HG03354 (cell line): Measurements from ENCODE around the gene CAMK1D.
"Not testable (repeated sequence)": the region's sequence is repeated elsewhere in the genome, so short reads cannot be mapped to it uniquely, and the experiment has no call there.

ENCODE experiments used
- ATAC-seq: cut with Tn5 transposase; IDR thresholded peaks from one replicate; pipeline ENCODE4 v1.9.1; 2021; ENCODE audit warnings: mild to moderate bottlenecking; ENCODE audit not compliant: unreplicated experiment, poor library complexity, severe bottlenecking

Gene CAMK1D

DNA sequence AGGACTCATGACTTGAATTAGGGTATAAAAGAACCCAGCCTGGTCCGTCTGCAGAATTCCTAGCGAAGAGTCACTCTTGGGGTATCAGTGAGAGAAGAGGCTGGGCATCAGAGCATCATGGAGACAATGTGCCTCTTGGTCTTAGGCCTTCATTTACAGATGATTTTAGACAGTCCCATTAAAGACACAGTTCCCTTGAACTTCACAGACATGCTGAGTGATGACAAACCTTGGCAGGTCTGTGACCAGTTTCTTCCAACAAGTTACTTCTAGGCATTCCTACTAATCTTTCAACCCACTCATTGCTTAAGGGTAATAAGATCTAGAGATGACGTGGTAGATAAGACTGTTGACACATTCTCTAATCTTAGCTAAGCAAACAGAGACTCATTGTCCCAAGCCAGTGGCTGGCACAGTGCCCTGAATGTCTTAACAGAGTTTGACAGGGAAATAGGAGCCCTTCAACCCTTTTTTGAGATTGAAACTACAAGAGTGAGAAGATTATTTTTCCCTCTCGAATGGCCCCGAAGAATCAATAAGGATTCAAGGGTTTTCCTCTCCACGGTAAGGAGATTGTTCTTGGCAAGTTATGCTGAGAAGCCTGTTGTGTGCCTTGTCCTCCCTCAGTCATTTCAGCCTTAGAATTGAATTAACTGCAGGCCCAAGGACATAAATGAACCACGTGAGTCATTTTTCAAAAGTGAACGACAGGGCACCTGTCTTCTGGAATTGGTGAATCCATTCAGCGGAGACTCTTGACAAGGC is 371.1 kb downstream of the CAMK1D start:
- no peak for ATAC-seq

- ATAC-seq: no peak
Observed at GRCh38 chr10:12721334-12721733, 372.0 kb downstream of the CAMK1D start.

DNA sequence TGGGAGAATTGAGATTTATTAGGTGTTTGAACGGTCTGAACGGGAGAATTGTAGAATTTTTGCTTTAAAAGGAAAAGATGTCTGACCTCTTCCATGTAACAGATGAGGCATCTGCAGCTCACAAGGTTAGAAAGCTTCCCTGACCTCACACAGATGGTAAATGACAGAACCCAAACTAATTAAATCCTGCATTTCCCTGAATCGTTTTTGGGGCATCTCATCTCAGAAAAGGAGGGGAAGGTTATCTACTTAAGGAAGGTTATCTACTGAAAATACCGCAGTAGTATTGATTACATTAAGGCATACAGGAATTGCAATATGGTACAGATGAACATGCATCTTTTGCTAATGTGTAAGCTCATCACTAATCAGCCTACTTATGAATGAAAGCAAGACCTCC is 373.9 kb downstream of the CAMK1D start:
- ATAC-seq: no peak

GRCh38 chr10:12724807-12725579 is 375.6 kb downstream of the CAMK1D start:
- ATAC-seq: no peak

GRCh38 chr10:12725580-12725888 is 376.2 kb downstream of the CAMK1D start:
- not testable (repeated sequence) for ATAC-seq

GRCh38 chr10:12726971-12727831 is 377.9 kb downstream of the CAMK1D start:
- no peak for ATAC-seq

DNA sequence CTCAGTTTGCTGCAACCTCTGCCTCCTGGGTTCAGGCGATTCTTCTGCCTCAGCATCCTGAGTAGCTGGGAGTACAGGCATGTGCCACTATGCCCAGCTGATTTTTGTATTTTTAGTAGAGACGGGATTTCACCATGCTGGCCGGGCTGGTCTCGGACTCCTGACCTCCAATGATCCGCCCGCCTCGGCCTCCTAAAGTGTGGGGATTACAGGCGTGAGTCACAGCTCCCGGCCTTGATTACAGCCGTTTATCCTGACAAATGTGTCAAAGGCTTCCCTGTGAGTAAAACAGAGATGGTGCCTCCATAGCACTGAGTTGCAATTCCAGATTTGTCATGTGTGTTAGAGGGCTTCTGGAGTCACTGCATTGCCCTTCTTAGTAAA is 378.5 kb downstream of the CAMK1D start:
- ATAC-seq: no peak

- ATAC-seq: no peak
Observed at GRCh38 chr10:12728494-12728893, 379.1 kb downstream of the CAMK1D start.

GRCh38 chr10:12729885-12730284 is 380.5 kb downstream of the CAMK1D start:
- ATAC-seq: no peak

GRCh38 chr10:12730809-12731519 is 381.6 kb downstream of the CAMK1D start:
- no peak for ATAC-seq

DNA sequence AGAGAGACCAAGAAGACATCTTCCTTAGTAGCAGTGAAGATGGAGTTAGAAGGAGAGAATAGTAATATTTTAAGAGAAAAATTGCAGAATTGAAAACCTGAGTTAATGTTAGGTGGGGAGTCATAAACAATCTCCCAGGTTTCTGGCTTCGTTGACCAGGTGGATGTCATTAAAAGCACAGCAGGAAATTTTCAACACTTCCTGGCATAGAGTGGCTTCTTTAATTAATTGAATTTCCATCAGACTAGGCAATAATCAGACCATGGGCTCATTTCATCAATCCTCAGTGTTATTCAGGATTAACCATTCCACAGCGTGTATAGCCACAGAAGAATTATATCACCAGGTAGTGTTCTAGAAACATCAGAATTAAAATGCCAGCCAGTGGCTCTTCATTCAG is 383.9 kb downstream of the CAMK1D start:
- no peak for ATAC-seq

GRCh38 chr10:12735843-12736462 is 386.6 kb downstream of the CAMK1D start:
- no peak for ATAC-seq

DNA sequence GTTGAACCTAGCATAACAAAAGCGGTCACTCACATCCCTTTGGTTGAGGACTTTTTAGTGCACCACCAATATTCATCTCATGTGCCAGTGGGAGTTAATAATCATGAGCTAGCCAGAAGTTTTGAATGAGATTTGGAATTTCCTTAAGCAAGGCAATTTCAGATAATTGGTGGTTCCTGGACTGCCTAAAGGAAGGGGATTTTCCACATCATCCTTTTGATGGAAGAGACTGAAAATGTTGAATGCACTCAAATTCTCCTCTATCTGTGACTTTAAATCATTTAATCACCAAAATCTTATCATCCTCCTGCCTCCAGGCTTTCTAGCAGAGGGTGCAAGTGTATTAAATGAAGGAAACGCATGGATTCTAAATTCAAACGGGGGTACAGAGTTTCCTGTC is 391.5 kb downstream of the CAMK1D start:
- ATAC-seq: no peak

DNA sequence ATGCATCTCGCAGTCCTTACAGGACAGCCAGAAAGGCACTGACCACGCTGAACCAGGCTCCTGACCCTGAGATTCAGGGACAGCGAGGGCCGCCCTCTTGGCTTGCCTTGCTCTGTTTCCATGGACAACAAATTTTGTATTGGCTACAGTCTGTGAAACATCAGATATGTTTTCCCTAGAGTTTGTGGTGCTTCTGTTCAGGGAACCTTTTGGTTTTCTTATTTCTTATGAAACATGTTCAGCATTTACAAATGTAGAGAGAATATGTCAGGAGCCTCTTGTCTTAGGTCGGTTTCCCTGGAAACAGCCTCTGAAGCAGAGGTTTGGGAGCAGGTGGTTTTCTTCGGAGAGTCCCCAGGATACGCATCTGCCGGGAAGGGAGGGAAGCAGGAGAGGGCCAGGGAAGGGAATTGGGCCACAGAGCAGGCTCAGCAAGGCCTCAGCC is 392.0 kb downstream of the CAMK1D start:
- no peak for ATAC-seq

- ATAC-seq: no peak
Observed at GRCh38 chr10:12742771-12743170, 393.4 kb downstream of the CAMK1D start.

- not testable (repeated sequence) for ATAC-seq
Observed at GRCh38 chr10:12743466-12743865, 394.1 kb downstream of the CAMK1D start.

- ATAC-seq: no peak
Observed at GRCh38 chr10:12743941-12744340, 394.6 kb downstream of the CAMK1D start.

DNA sequence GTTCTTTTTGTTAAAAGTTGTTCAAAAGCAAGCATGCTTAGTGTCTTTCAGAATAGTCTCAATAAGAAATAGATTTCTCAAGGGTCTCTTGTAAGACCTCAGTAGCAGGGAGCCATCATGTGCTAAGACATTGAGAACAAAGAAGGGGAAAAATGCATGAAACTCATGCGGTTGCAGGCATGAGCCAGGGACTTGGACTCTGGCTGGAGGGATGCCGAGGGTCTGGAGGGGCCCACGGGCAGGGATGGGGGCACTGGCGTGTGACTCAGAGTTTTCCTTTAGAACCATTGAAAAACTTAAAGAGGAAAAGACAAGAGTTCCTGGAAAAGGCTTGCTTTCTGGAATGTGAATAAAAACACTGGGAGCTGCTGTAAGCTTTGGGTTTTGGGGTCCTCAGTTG is 398.8 kb downstream of the CAMK1D start:
- ATAC-seq: no peak

DNA sequence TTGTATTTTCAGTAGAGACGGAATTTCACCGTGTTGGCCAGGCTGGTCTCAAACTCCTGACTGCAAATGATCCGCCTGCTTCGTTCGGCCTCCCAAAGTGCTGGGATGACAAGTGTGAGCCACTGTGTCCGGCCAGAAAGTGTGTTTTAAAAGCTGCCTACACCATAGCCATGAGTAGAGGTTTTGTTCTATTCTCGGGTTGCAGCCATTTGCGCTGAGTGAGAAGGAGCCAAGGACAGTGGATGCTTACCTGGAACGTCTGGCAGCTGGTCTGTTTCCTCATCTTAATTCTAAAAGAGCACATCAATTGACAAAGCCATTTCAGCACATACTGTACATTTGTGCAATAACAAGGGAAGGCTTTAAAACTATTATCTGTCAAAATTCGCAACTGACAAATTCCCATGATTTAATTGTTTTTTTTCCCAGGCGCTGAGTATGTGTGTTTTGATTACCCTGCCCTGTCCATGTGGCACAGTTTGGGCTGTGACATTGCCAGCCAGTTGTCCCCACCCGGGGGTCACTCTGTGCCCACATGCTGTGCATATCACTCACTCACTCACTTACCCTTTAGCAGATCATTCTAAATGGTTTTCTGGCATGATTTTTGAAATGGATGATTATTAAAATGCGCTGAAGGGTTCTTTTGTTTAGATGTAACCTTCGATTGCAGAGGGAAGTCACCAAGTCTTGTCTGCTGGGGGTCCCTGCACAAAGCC is 400.6 kb downstream of the CAMK1D start:
- ATAC-seq: no peak
